SK-N-SH (cell line): Measurements from ENCODE around the gene NFX1. TPM values are rescaled to one million over a fixed set of nuclear protein-coding genes. Genes with fewer than 3 reads are reported as not detected.

Experiments used
- CTCF ChIA-PET: fragments of 300-600, 350-600 bp; formaldehyde crosslinking; extraction: SDS; loops from one replicate; lab custom pipeline; 2021; lab: Yijun Ruan, JAX
- POLR2A ChIA-PET: fragments of 350-600 bp; sonication (Branson Sonifier 250); formaldehyde crosslinking; extraction: SDS; loops from one replicate; lab custom pipeline; 2020; ENCODE audit warnings: antibody characterized with exemption, inconsistent platforms; lab: Yijun Ruan, JAX
- DNase-seq: peaks from one replicate; pipeline ENCODE4 v3.0.0; 2012
- H2AFZ ChIP-seq: fragments of 200-600 bp; sonication (generic); 2 replicates; pipeline ENCODE4 v1.8.1; 2016; ENCODE audit warnings: antibody characterized with exemption, mild to moderate bottlenecking, low read depth
- H3F3A ChIP-seq: fragments of 200-600 bp; sonication (generic); replicated peaks from 2 replicates; pipeline ENCODE3; 2016; ENCODE audit warnings: antibody characterized with exemption, mild to moderate bottlenecking; ENCODE audit not compliant: insufficient read depth
- H3K27ac ChIP-seq, 2 experiments: fragments of 200-500 bp in 1 of 2; fragments of 200-600 bp in 1 of 2; sonication (Bioruptor generic) in 1 of 2; sonication (generic), shearing (Covaris generic) in 1 of 2; 2 replicates each; pipeline versions ENCODE4 v1.5.1 to v1.6.1; 2014 to 2016; ENCODE audit warnings: low read depth in 2 of 2, inconsistent platforms in 1 of 2, low read length in 1 of 2, mild to moderate bottlenecking in 1 of 2, mixed read lengths in 1 of 2
- H3K27me3 ChIP-seq: fragments of 200-600 bp; sonication (generic), shearing (Covaris generic); 2 replicates; pipeline ENCODE4 v1.6.1; 2016; ENCODE audit warnings: mixed run types; ENCODE audit not compliant: insufficient read depth
- H3K36me3 ChIP-seq, 2 experiments: fragments of 200-500 bp in 1 of 2; fragments of 200-600 bp in 1 of 2; sonication (Bioruptor generic) in 1 of 2; sonication (generic) in 1 of 2; replicated peaks in 1 of 2; 2 replicates each; pipeline versions ENCODE3 to v1.5.1; 2014 to 2016; ENCODE audit warnings: low read length in 1 of 2, mild to moderate bottlenecking in 1 of 2; ENCODE audit not compliant: insufficient read depth in 2 of 2, control insufficient read depth in 1 of 2
- H3K4me1 ChIP-seq, 2 experiments: fragments of 200-500 bp in 1 of 2; fragments of 200-600 bp in 1 of 2; sonication (Bioruptor generic) in 1 of 2; sonication (generic), shearing (Covaris generic) in 1 of 2; 2 replicates each; pipeline versions ENCODE4 v1.5.1 to v1.6.1; 2014 to 2016; ENCODE audit warnings: low read depth in 1 of 2, low read length in 1 of 2, mixed run types in 1 of 2; ENCODE audit not compliant: insufficient read depth in 2 of 2, control insufficient read depth in 1 of 2
- H3K4me2 ChIP-seq: fragments of 200-600 bp; sonication (generic), shearing (Covaris generic); 2 replicates; pipeline ENCODE4 v1.6.1; 2017; ENCODE audit warnings: mixed run types
- H3K4me3 ChIP-seq, 2 experiments: fragments of 200-500 bp in 1 of 2; fragments of 200-600 bp in 1 of 2; sonication (Bioruptor generic) in 1 of 2; sonication (generic), shearing (Covaris generic) in 1 of 2; 2 replicates each; pipeline versions ENCODE4 v1.5.1 to v1.8.1; 2014 to 2016; ENCODE audit warnings: low read depth in 2 of 2, inconsistent platforms in 1 of 2, low read length in 1 of 2, mild to moderate bottlenecking in 1 of 2, mixed read lengths in 1 of 2, moderate library complexity in 1 of 2
- H3K79me2 ChIP-seq: fragments of 200-600 bp; sonication (generic); 2 replicates; pipeline ENCODE4 v1.8.1; 2017; ENCODE audit warnings: mild to moderate bottlenecking; ENCODE audit not compliant: insufficient read depth
- H3K9ac ChIP-seq: fragments of 200-600 bp; sonication (generic); 2 replicates; pipeline ENCODE4 v1.6.1; 2017; ENCODE audit warnings: mixed run types
- H3K9me2 ChIP-seq: fragments of 200-600 bp; sonication (generic); 2 replicates; pipeline ENCODE4 v1.6.1; 2017; ENCODE audit warnings: mixed run types
- H3K9me3 ChIP-seq: fragments of 200-600 bp; sonication (generic); 2 replicates; pipeline ENCODE4 v1.6.1; 2017; ENCODE audit warnings: mixed run types, mild to moderate bottlenecking, moderate library complexity
- H4K20me1 ChIP-seq: fragments of 200-600 bp; sonication (generic); 2 replicates; pipeline ENCODE4 v1.6.1; 2017; ENCODE audit warnings: mild to moderate bottlenecking, mixed run types; ENCODE audit not compliant: insufficient read depth
- CHD2 ChIP-seq: fragments of 150-350 bp; IDR thresholded peaks from 2 replicates; pipeline ENCODE4 v1.6.1; 2018; ENCODE audit warnings: low read length; ENCODE audit not compliant: partially characterized antibody
- EP300 ChIP-seq, 2 experiments: IDR thresholded peaks; 2 replicates each; pipeline versions ENCODE4 v1.4.0 to v1.6.1; 2012; ENCODE audit warnings: borderline replicate concordance in 1 of 2, low read depth in 1 of 2, low read length in 1 of 2
- EZH2phosphoT487 ChIP-seq: fragments of 200-600 bp; sonication (generic); IDR thresholded peaks from 2 replicates; pipeline ENCODE4 v1.6.1; 2017; ENCODE audit warnings: low read depth, mixed run types, mild to moderate bottlenecking, antibody characterized with exemption, moderate library complexity, borderline replicate concordance
- FOSL2 ChIP-seq: IDR thresholded peaks from 2 replicates; pipeline ENCODE4 v1.4.0; 2012; ENCODE audit warnings: low read depth, mild to moderate bottlenecking, moderate library complexity, borderline replicate concordance
- FOXJ3 ChIP-seq: sonication (generic); formaldehyde crosslinking; IDR thresholded peaks from 2 replicates; pipeline ENCODE4 v1.5.1; 2020; ENCODE audit warnings: mild to moderate bottlenecking, missing genetic modification reagents
- FOXM1 ChIP-seq: IDR thresholded peaks from 2 replicates; pipeline ENCODE4 v1.4.0; 2012; ENCODE audit warnings: low read depth, mild to moderate bottlenecking
- GATA2 ChIP-seq: sonication (generic); formaldehyde crosslinking; IDR thresholded peaks from 2 replicates; pipeline ENCODE4 v1.5.0; 2020; ENCODE audit warnings: mild to moderate bottlenecking, missing genetic modification reagents
- IRF3 ChIP-seq: fragments of 150-350 bp; IDR thresholded peaks from 2 replicates; pipeline ENCODE4 v1.6.1; 2016; ENCODE audit warnings: mild to moderate bottlenecking, low read depth, low read length
- NFIC ChIP-seq: IDR thresholded peaks from 2 replicates; pipeline ENCODE4 v1.4.0; 2012; ENCODE audit warnings: borderline replicate concordance
- NRF1 ChIP-seq: IDR thresholded peaks from 2 replicates; pipeline ENCODE4 v1.6.1; 2012; ENCODE audit warnings: low read depth, mild to moderate bottlenecking, low read length
- PBX3 ChIP-seq: IDR thresholded peaks from 2 replicates; pipeline ENCODE4; 2012
- RAD21 ChIP-seq: IDR thresholded peaks from 2 replicates; pipeline ENCODE4 v1.6.1; 2012; ENCODE audit warnings: mild to moderate bottlenecking, low read length
- RCOR1 ChIP-seq: fragments of 150-350 bp; IDR thresholded peaks from 2 replicates; pipeline ENCODE4 v1.6.1; 2017; ENCODE audit warnings: antibody characterized with exemption, low read length
- RFX5 ChIP-seq: IDR thresholded peaks from 2 replicates; pipeline ENCODE4 v1.6.1; 2012; ENCODE audit warnings: mild to moderate bottlenecking, improper control_type of control experiment, low read length
- TAF1 ChIP-seq: IDR thresholded peaks from 2 replicates; pipeline ENCODE4 v1.6.1; 2012; ENCODE audit warnings: low read depth, mild to moderate bottlenecking, low read length, moderate library complexity, borderline replicate concordance
- TCF12 ChIP-seq: IDR thresholded peaks from 2 replicates; pipeline ENCODE4 v1.4.0; 2012
- USF1 ChIP-seq: IDR thresholded peaks from 2 replicates; pipeline ENCODE4 v1.4.0; 2012; ENCODE audit warnings: low read depth, borderline replicate concordance
- YY1 ChIP-seq: IDR thresholded peaks from 2 replicates; pipeline ENCODE4 v1.4.0; 2012; ENCODE audit warnings: low read depth, mild to moderate bottlenecking
- WGBS: methylation state at CpG from one replicate; pipeline ENCODE4 v1.1.6; 2017; ENCODE audit warnings: low lambda C conversion rate; 5-methylcytosine and 5-hydroxymethylcytosine counted together
- polyA plus RNA-seq, 3 experiments: library from polyadenylated mRNA; depleted of rRNA; stranded (reverse); fragments of >200 nt; gene quantifications; 2 replicates each; pipeline ENCODE4 v1.2.3, GENCODE V29; 2012

The NFX1 gene
- polyA plus RNA-seq, 1 of the 3 experiments (the other 2 are of a cell fraction) = 19.6 TPM

- TF ChIP-seq RAD21 (no peak), IRF3 (no peak), FOXM1 (no peak), EZH2phosphoT487 (no peak), GATA2 (CRISPR knock-in tag) (no peak), RCOR1 (peak; percentile 61), RFX5 (0 out of 2 replicates have a peak, but pooled peaks have one; percentile 23), FOSL2 (no peak), YY1 (peak; percentile 35; the same call in 1 of the 2 replicates), TCF12 (0 out of 2 replicates have a peak, but pooled peaks have one; percentile 18), PBX3 (no peak)
- TF ChIP-seq, all 33 proteins: peak for 18
Observed at GRCh38 chr9:33290247-33291030, at the start of gene NFX1 (continued).

- peaks cover 0 to 14% of the 10 kb centered on the region in 2 experiments; a peak in 1 of 4 replicates for H3K4me1 ChIP-seq
- H3K9me3 ChIP-seq = no peaks in the 10 kb centered on the region
- no peak for DNase-seq
- H4K20me1 ChIP-seq = no peaks in the 10 kb centered on the region
- no peaks in the 10 kb centered on the region for H3F3A ChIP-seq
- WGBS = 93% methylated on average over 5 of the region's 5 CpGs
- no peaks in the 10 kb centered on the region for H3K36me3 ChIP-seq
- TF ChIP-seq USF1 (no peak), FOXJ3 (no peak), FOXM1 (no peak), CHD2 (no peak), NRF1 (no peak), NFIC (no peak), EZH2phosphoT487 (no peak), TCF12 (no peak), TAF1 (no peak), RFX5 (no peak), EP300 (IDR thresholded peaks at IDR 0.05; ENCODE audit: borderline replicate concordance in 1 of 2, low read depth in 1 of 2, low read length in 1 of 2) (no peak)
- H3K27ac ChIP-seq = no peak overlapping the region
- H3K27me3 ChIP-seq = no peaks in the 10 kb centered on the region
- H3K9ac ChIP-seq = no peak overlapping the region
- no peaks in the 10 kb centered on the region for H3K9me2 ChIP-seq
- H2AFZ ChIP-seq = no peak overlapping the region
- H3K4me2 ChIP-seq = no peak overlapping the region
- CTCF ChIA-PET = interaction anchor here (0.9 to 7.6 kb wide), 6 partner anchors 7 to 192 kb away, joined by 3 to 41 read pairs (median 5); partner anchors contain the start of genes BAG1 and CHMP5
- POLR2A ChIA-PET = no interaction called here
- H3K79me2 ChIP-seq = no peaks in the 10 kb centered on the region
- no peak overlapping the region for H3K4me3 ChIP-seq
Observed at GRCh38 chr9:33241298-33241697, 49.0 kb upstream of the NFX1 start.
